ENCODE results near the gene STK39. TPM values are rescaled to one million over a fixed set of nuclear protein-coding genes. Genes with fewer than 3 reads are reported as not detected.

The STK39 gene
- 10 to 100 TPM; 36.4 to 57.5 (median 52.5) TPM for total RNA-seq
- long read RNA-seq, donor 1, transcript STK39-201 (18 exons, 3,820 nt) = major isoform, 54 of 71 reads
- long read RNA-seq, donor 1, partial matches to known transcripts = 5 of 71 reads
- long read RNA-seq, donor 1, other reads (novel, unspliced or antisense) = 12 of 71 reads
- long read RNA-seq, donor 2, partial matches to known transcripts = 1 of 2 reads
- long read RNA-seq, donor 2, other reads (novel, unspliced or antisense) = 1 of 2 reads

DNA sequence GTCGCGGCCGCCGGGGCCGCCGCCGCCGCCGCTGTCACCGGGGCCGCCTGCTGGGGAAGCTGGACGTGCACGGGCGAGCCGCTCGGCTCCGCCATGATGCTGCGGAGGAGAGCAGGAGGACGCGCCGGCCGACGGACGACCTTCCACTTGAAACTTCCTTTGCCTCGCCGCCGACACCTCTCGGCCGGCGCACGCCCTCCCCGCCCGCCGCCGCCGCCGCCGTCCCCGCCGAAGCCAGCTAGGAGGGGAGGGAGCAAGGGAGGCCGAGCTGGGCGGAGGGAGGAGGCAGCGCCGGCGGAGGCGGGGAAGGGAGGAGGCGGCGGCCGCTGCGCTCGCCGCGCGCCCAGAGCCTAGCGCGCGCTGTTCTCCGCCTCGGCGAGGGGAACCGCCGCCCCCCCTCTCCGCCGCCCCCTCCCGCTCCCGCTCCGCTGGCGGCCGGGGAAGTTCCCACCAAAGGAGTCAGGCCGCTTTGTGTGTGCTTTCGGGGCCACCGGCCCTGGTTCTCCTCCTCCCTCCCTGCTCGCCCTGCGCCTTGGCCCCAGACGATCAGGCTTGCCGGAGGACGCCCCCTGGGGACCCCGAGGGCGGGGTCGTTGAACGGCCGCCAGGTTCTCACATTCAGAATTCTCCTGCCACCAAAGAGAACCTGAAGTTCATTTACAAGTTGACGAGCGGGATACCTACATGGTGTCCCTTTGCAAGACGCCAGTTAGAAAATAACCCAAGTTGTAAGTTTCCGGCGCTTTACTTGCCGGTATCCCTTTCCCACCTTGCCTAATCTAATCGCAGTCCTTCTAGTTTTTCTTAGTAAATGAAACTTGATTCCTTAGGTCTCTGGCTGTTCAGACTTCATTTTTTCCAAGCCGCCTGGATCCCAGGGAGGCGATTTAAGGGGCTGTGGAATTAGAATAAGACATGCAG, at the start of gene STK39:
TSS of gene STK39 (minus strand) at position 255 of the 921 bp plus-strand sequence. CDS start at position 95, 160 bp downstream.
- ATAC-seq (peak; percentile 84), DNase-seq (peak; percentile 76 to 89 (median 84))
- intact Hi-C loops (cut with DNase I, micrococcal nuclease) = loop anchor here in 1 of 2 donors (5.0 kb wide), 1 partner anchor 90 kb away; no protein-coding TSS in a partner anchor
- TF ChIP-seq, protein P1, sequence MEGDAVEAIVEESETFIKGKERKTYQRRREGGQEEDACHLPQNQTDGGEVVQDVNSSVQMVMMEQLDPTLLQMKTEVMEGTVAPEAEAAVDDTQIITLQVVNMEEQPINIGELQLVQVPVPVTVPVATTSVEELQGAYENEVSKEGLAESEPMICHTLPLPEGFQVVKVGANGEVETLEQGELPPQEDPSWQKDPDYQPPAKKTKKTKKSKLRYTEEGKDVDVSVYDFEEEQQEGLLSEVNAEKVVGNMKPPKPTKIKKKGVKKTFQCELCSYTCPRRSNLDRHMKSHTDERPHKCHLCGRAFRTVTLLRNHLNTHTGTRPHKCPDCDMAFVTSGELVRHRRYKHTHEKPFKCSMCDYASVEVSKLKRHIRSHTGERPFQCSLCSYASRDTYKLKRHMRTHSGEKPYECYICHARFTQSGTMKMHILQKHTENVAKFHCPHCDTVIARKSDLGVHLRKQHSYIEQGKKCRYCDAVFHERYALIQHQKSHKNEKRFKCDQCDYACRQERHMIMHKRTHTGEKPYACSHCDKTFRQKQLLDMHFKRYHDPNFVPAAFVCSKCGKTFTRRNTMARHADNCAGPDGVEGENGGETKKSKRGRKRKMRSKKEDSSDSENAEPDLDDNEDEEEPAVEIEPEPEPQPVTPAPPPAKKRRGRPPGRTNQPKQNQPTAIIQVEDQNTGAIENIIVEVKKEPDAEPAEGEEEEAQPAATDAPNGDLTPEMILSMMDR (IDR thresholded peaks at IDR 0.05) = no peak
- Histone ChIP-seq H3K36me3 (ENCODE audit: low read depth) (no peaks in the 10 kb centered on the region), H3K4me3 (peak within 1 kb of the TSS; percentile 50), H3K4me1 (ENCODE audit: low read depth) (peaks cover 26% of the 10 kb centered on the region), H3K9me3 (no peaks in the 10 kb centered on the region)

DNA sequence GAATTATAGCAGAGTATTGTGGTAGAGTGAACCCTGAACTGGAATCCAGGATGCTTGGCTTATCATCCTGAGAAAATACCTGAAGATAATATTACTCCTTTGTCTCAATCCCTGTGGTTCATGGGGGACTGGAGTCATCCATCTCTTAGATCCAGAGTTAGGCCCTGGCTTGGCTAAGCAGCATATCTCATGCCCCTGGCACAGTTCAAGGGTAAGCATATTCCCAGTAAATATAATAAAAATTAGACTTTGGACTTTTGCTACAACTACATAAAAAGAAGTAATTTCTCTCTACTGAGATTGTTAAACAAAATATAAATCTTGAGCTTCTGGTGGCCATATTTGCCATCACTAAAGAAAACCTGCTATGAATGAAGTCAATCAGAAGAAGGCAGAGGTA, 47.7 kb upstream of the STK39 start:
- peak in 1 of 3 donors; percentile 37 for DNase-seq
- intact Hi-C loops (cut with DNase I, micrococcal nuclease) = no loop called here
- Histone ChIP-seq H3K9me3 (no peaks in the 10 kb centered on the region), H3K4me3 (no peak overlapping the region), H3K4me1 (ENCODE audit: low read depth) (no peaks in the 10 kb centered on the region), H3K36me3 (ENCODE audit: low read depth) (no peaks in the 10 kb centered on the region)
- peak; percentile 78 for ATAC-seq
- TF ChIP-seq, protein P1 (IDR thresholded peaks at IDR 0.05) = no peak

DNA sequence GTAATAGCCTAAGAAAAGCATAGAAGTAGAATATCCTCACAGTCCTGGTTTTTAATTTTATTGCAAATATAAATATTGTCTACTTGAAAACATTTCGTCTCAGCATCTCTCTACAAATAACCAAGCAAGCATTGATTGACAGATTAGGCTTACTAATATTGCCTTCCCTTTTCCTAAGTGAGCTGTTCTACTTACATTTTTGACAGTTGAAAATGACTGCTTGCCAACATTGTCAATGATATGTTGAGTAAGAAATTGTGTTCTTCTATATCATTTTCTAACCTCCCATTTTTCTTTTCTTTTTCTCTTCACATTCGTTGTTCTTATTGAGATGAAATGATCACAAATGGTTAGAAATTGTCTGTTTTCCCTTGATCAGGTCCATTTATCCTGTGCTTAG, 47.0 kb upstream of the STK39 start:
- intact Hi-C loops (cut with DNase I, micrococcal nuclease) = no loop called here
- no peaks in the 10 kb centered on the region for H3K9me3 ChIP-seq

DNA sequence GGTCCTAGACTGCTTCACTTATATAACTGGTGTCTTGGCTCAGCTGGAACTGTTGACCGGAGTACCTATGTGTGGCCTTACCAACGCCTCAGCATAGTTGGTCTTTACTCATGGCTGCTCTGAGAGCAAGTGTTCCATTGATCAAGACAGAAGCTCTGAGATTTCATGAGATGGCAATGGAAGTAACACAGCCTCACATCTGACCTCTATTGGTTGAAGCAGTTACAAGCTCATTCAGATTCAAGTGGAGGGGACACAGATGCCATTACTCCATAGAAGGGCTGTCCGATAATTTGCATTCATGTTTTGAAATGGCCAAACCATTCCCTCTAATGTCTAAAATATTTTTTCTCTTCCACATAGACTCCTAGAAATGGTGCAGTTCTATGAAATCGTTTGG, 46.4 kb upstream of the STK39 start:
- no peaks in the 10 kb centered on the region for H3K36me3 ChIP-seq (ENCODE audit: low read depth)
- no peaks in the 10 kb centered on the region for H3K9me3 ChIP-seq
- no peak for DNase-seq
- TF ChIP-seq, protein P1 (IDR thresholded peaks at IDR 0.05) = no peak
- intact Hi-C loops (cut with DNase I, micrococcal nuclease) = no loop called here
- H3K4me3 ChIP-seq = no peak overlapping the region
- H3K4me1 ChIP-seq (ENCODE audit: low read depth) = no peaks in the 10 kb centered on the region
- no peak for ATAC-seq

More for the DNA sequence above, 47.0 kb upstream of the STK39 start:
- H3K36me3 ChIP-seq (ENCODE audit: low read depth) = no peaks in the 10 kb centered on the region
- no peak overlapping the region for H3K4me3 ChIP-seq
- TF ChIP-seq, protein P1 (IDR thresholded peaks at IDR 0.05) = no peak
- no peak for DNase-seq
- no peaks in the 10 kb centered on the region for H3K4me1 ChIP-seq (ENCODE audit: low read depth)
- no peak for ATAC-seq

DNA sequence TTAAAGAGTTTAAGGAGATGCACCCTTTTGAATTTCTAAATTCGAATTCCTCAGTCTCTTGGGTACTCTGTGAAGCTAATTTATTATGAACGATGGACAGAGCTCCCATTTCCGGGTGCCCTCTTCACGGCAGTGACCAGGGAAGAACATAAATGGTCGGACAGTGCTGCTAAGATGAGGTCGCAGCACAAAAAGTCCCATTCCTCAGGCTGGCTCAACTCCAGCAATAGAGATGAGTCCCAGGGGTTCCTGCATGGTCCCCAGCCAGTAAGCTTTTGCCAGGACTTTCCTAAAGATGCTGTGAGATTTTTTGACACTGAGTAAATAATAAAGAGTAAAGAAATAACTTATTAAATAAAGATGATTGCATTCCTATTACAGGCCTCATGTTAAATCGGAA, 43.0 kb upstream of the STK39 start:
- ATAC-seq (no peak), DNase-seq (no peak)
- Histone ChIP-seq H3K9me3 (no peaks in the 10 kb centered on the region), H3K4me3 (no peak overlapping the region), H3K4me1 (ENCODE audit: low read depth) (peaks cover 2% of the 10 kb centered on the region), H3K36me3 (ENCODE audit: low read depth) (no peaks in the 10 kb centered on the region)
- TF ChIP-seq, protein P1 (IDR thresholded peaks at IDR 0.05) = no peak
- intact Hi-C loops (cut with DNase I, micrococcal nuclease) = no loop called here

Data from mucosa of descending colon (tissue), 3 donors.